DND-41 (cell line): ENCODE data around the gene ECSIT.

Experiments used
- ATAC-seq: fragments of 200-7000 bp; cut with Tn5 transposase; 3 replicates; pipeline ENCODE4 v1.9.1; 2021; ENCODE audit warnings: low read depth; ENCODE audit not compliant: insufficient read depth
- DNase-seq: peaks from one replicate; pipeline ENCODE4 v3.0.0-alpha.2; 2020
- H2AFZ ChIP-seq: 2 replicates; pipeline ENCODE4 v1.6.0; 2012; ENCODE audit warnings: low read depth, low read length
- H3K27ac ChIP-seq: 2 replicates; pipeline ENCODE4 v1.5.1; 2012; ENCODE audit warnings: low read length, inconsistent platforms
- H3K27me3 ChIP-seq: fragments of 200-600 bp; sonication (generic); 2 replicates; pipeline ENCODE4 v1.6.0; 2012; ENCODE audit warnings: low read length, mild to moderate bottlenecking, inconsistent platforms; ENCODE audit not compliant: insufficient read depth, poor library complexity
- H3K36me3 ChIP-seq: 2 replicates; pipeline ENCODE4 v1.5.1; 2012; ENCODE audit warnings: low read length, inconsistent platforms; ENCODE audit not compliant: insufficient read depth
- H3K4me1 ChIP-seq: 2 replicates; pipeline ENCODE4 v1.5.1; 2012; ENCODE audit warnings: mild to moderate bottlenecking, low read length; ENCODE audit not compliant: insufficient read depth
- H3K4me2 ChIP-seq: 2 replicates; pipeline ENCODE4 v1.6.0; 2012; ENCODE audit warnings: mild to moderate bottlenecking, moderate library complexity, low read length, inconsistent platforms; ENCODE audit not compliant: insufficient read depth
- H3K4me3 ChIP-seq, 2 experiments: fragments of 200-600 bp in 1 of 2; shearing (Covaris generic) in 1 of 2; 2 replicates each; pipeline ENCODE4 v1.5.1; 2012 to 2016; ENCODE audit warnings: inconsistent platforms in 2 of 2, low read length in 2 of 2, mild to moderate bottlenecking in 2 of 2, low read depth in 1 of 2, moderate library complexity in 1 of 2
- H3K79me2 ChIP-seq: 2 replicates; pipeline ENCODE4 v1.6.0; 2012; ENCODE audit warnings: low read length, inconsistent platforms; ENCODE audit not compliant: insufficient read depth
- H3K9ac ChIP-seq: 2 replicates; pipeline ENCODE4 v1.6.0; 2012; ENCODE audit warnings: low read depth, mild to moderate bottlenecking, inconsistent platforms, low read length, moderate library complexity
- H3K9me3 ChIP-seq: 2 replicates; pipeline ENCODE4 v1.5.1; 2012; ENCODE audit warnings: low read length, moderate library complexity, mild to moderate bottlenecking, inconsistent platforms; ENCODE audit not compliant: insufficient read depth, severe bottlenecking
- H4K20me1 ChIP-seq: 2 replicates; pipeline ENCODE4 v1.6.0; 2012; ENCODE audit warnings: low read length; ENCODE audit not compliant: insufficient read depth
- EZH2 ChIP-seq: IDR thresholded peaks from 3 replicates; pipeline ENCODE4 v1.6.1; 2012; ENCODE audit warnings: borderline replicate concordance, low read depth, mild to moderate bottlenecking, moderate library complexity, low read length, inconsistent platforms; ENCODE audit not compliant: severe bottlenecking
- TF ChIP-seq, protein P1 (sequence below): IDR thresholded peaks from 2 replicates; pipeline ENCODE4 v1.5.1; 2012; ENCODE audit warnings: borderline replicate concordance, low read length, moderate library complexity, mild to moderate bottlenecking; ENCODE audit not compliant: poor library complexity, severe bottlenecking; ENCODE audit errors: extremely low read depth

Gene ECSIT

DNA sequence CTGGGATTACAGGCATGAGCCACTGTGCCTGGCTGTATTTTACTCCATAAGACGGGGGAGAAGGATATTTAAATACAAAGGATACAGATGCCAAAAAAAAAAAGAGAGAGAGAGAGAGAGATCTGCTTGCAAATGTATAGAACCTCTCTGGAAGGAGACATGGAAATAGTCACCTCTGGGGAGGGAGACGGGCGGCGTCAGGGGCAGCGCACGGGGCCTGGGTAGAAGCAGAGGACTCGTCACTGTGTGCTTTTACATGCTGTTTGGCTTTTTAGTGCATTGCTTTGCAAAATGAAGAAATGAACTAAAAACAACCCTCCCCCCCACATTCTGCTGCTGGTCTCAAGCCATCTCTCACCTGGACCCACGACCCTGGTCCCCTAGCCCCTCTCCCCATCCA is 18.5 kb downstream of the ECSIT start:
- no peaks in the 10 kb centered on the region for H3K9me3 ChIP-seq
- no peaks in the 10 kb centered on the region for H3K27me3 ChIP-seq
- H3K9ac ChIP-seq: no peak overlapping the region
- ATAC-seq: no peak
- DNase-seq: no peak
- no peak overlapping the region for H3K4me2 ChIP-seq
- no peak overlapping the region for H3K27ac ChIP-seq
- peaks cover 5% of the 10 kb centered on the region for H3K79me2 ChIP-seq
- H3K36me3 ChIP-seq: peaks cover 28% of the 10 kb centered on the region
- H2AFZ ChIP-seq: no peak overlapping the region
- H4K20me1 ChIP-seq: no peaks in the 10 kb centered on the region
- no peak for TF ChIP-seq EZH2
- TF ChIP-seq, protein P1, sequence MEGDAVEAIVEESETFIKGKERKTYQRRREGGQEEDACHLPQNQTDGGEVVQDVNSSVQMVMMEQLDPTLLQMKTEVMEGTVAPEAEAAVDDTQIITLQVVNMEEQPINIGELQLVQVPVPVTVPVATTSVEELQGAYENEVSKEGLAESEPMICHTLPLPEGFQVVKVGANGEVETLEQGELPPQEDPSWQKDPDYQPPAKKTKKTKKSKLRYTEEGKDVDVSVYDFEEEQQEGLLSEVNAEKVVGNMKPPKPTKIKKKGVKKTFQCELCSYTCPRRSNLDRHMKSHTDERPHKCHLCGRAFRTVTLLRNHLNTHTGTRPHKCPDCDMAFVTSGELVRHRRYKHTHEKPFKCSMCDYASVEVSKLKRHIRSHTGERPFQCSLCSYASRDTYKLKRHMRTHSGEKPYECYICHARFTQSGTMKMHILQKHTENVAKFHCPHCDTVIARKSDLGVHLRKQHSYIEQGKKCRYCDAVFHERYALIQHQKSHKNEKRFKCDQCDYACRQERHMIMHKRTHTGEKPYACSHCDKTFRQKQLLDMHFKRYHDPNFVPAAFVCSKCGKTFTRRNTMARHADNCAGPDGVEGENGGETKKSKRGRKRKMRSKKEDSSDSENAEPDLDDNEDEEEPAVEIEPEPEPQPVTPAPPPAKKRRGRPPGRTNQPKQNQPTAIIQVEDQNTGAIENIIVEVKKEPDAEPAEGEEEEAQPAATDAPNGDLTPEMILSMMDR: no peak
- no peak overlapping the region for H3K4me3 ChIP-seq
- peaks cover 21% of the 10 kb centered on the region for H3K4me1 ChIP-seq

DNA sequence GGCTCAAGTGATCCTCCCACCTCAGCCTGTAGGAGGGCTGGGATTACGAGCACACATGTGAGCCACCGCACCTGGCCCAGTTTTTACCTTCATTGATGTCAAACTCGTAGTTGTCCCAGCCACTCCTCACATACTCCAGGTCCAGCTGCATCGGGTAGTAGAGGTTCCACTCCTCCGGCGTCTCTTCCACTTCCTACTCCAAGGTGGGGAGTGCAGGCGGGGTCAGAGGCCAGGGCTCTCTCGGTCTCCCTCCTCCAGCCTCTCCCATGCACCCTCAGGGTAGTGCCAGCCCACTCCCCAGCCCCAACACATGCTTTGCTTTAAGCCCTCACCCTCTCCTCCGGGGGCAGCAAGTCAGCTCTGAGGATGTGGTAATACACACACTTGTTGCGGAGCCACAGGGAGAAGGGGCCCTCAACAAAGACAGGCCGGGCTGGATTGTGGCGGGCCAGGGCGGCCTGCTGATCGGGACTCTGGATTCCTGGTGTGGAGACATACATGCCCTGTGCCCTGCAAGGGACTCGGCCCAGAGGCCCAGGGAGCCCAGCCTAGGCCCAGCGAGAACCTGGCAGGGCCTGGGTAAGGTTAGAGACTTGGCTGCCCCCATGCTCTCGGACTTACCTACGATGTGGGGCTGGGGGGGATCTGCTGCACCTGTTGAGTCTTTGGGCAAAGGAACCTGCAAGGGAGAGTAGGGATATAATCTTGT is 21.4 kb downstream of the ECSIT start:
- Histone ChIP-seq H3K4me2 (peak overlapping the region; percentile 95), H2AFZ (no peak overlapping the region), H3K4me3 (no peak overlapping the region), H3K79me2 (peaks cover 13% of the 10 kb centered on the region), H3K9ac (peak overlapping the region; percentile 84; the same call in 1 of the 2 replicates), H4K20me1 (no peaks in the 10 kb centered on the region), H3K4me1 (peaks cover 29% of the 10 kb centered on the region), H3K27me3 (no peaks in the 10 kb centered on the region), H3K9me3 (no peaks in the 10 kb centered on the region), H3K27ac (no peak overlapping the region), H3K36me3 (peaks cover 17% of the 10 kb centered on the region)
- TF ChIP-seq, protein P1: no peak
- TF ChIP-seq EZH2: no peak
- DNase-seq (no peak), ATAC-seq (no peak)

DNA sequence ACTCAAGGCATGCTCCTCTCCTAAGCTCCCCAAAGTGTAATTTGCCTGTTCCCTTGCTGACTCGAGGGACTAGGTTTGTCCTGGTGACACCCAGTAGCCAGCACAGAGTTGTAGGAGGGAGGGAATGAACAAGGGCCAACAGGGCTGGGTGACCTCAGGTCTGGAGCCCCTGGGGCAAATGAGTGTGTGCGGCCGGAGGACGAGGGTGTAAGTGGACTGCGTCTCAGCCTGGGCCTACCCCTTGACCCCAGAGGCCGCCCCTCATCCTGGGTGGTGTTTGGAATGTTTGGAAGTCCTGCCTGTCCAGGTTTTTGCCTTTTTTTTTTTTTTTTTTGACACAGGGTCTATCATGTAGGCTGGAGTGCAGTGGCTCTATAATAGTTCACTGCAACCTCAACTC is 22.0 kb downstream of the ECSIT start:
- TF ChIP-seq, protein P1: no peak
- TF ChIP-seq EZH2: no peak
- H3K9me3 ChIP-seq: no peaks in the 10 kb centered on the region
- no peak for DNase-seq
- ATAC-seq: no peak
- H3K4me3 ChIP-seq: peak overlapping the region in 1 of 2 experiments; percentile 76; a peak in 2 of 4 replicates
- peak overlapping the region; percentile 2; the same call in 1 of the 2 replicates for H3K27ac ChIP-seq
- peaks cover 12% of the 10 kb centered on the region for H3K36me3 ChIP-seq
- H2AFZ ChIP-seq: no peak overlapping the region
- H4K20me1 ChIP-seq: no peaks in the 10 kb centered on the region
- no peaks in the 10 kb centered on the region for H3K27me3 ChIP-seq
- H3K79me2 ChIP-seq: peaks cover 13% of the 10 kb centered on the region
- peak overlapping the region; percentile 95 for H3K4me2 ChIP-seq
- peaks cover 29% of the 10 kb centered on the region for H3K4me1 ChIP-seq
- H3K9ac ChIP-seq: peak overlapping the region; percentile 84
